Adrenal gland (tissue), 5 donors: ENCODE results near the gene INO80.

Experiments
- CTCF ChIP-seq, 6 experiments: fragments of 450-650 bp in 4 of 6; fragments of 200-600 bp in 2 of 6; sonication (generic) in 1 of 6; IDR thresholded peaks; 1 replicate in 5 of 6; 2 replicates in 1 of 6; pipeline versions ENCODE4 v1.5.1 to v1.8.0; 2016 to 2021; ENCODE audit warnings: antibody characterized with exemption in 6 of 6, mild to moderate bottlenecking in 2 of 6, moderate library complexity in 1 of 6
- POLR2A ChIP-seq, 2 donors: fragments of 450-650 bp; IDR thresholded peaks; one replicate each; pipeline ENCODE4 v1.6.1; 2017; ENCODE audit warnings: antibody characterized with exemption in 2 of 2, mild to moderate bottlenecking in 2 of 2, moderate library complexity in 1 of 2
- donor health status: DM: no; HTN: no; CAD: no.

DNA sequence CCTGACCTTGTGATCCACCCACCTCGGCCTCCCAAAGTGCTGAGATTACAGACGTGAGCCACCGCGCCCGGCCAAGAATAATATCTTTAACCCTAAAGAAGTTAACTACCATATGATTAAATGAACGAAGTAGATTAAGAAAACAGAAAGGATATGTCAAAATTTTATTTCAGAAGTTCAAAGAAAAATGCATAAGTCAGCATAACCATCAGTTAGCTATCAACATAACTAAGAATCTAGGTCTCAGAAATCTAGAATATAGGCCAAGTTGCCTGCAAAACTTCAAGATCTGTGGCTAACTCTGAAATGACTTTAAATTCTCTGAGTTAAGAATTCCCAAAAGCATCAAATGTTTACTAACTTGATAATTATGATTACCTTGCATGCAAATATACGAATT is 38.0 kb downstream of the INO80 start:
- TF ChIP-seq CTCF (IDR thresholded peaks at IDR 0.05): no peak
- TF ChIP-seq POLR2A (IDR thresholded peaks at IDR 0.05): no peak
